Measurements from ENCODE around the gene IGF2R. TPM values are rescaled to one million over a fixed set of nuclear protein-coding genes. Genes with fewer than 3 reads are reported as not detected.

The IGF2R gene
- total and polyA plus RNA-seq, 2 donors from 2014 or later, result 23.7 to 88.6 TPM

DNA sequence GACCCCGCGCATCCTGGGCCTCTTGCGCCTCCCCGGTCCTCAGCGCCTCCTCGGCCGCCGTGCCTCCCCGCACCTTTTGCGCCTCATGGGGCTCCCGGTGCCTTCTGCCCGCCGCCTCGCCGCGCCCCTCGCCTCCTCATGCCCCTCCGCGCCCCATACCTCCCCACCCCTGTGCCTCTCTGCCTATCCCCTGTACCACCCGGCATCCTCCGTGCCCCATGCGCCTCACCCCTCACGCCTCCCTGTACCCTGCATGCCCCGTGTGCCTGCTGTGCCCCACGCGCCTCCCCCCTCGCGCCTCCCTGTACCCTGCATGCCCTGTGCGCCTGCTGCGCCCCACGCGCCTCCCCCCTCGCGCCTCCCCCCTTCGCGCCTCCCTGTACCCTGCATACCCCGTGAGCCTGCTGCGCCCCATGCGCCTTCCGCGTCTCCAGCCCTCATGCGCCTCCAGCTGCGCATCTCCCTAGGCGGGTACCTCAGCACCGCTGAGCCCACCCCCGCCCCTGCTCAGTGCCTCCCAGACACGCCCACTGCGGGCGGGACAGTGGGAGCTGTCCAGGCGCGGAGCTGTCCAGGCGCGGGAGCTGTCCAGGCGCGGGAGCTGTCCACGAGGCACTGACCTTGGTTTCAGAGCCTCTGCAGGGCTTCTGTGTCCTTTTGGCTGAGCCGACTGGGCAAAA is 37.1 kb downstream of the IGF2R start:
- Histone ChIP-seq H3K4me1 (ENCODE audit: control insufficient read depth in 2 of 3, insufficient read depth in 2 of 3, low read depth in 1 of 3, low read length in 3 of 3) (peaks cover 0 to 17% (median 5%) of the 10 kb centered on the region in 3 donors), H3K4me3 (ENCODE audit: low read length in 3 of 3) (no peak overlapping the region)
- no peak for FAIRE-seq

DNA sequence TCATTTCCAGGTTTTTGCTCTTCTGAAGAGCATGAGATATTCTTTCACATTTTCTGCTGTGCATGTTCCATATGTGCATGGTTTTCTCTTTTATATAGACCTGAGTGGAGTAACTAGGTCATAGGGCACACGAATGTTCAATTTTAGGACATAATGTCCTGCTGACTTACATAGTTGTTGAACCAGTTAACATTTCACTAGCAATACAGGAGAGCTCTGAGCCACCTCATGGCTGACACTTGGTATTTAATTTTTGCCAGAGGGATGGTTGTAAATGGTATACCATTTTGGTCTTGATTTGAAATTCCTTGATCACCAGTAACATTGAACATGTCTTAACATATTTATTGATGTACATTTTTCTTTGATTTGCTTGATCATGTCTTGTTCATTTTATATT is 38.3 kb downstream of the IGF2R start:
- FAIRE-seq, result no peak
- intact Hi-C loops (cut with DNase I), result no loop called here
- Histone ChIP-seq H3K36me3 (ENCODE audit: control insufficient read depth in 2 of 3, insufficient read depth in 3 of 3, low read length in 3 of 3) (peaks cover 7 to 15% (median 15%) of the 10 kb centered on the region in 3 donors), H3K4me3 (ENCODE audit: low read length in 3 of 3) (no peak overlapping the region), H3K9me3 (ENCODE audit: control insufficient read depth in 2 of 3, insufficient read depth in 1 of 3, low read length in 3 of 3) (no peaks in the 10 kb centered on the region), H3K4me1 (ENCODE audit: control insufficient read depth in 2 of 3, insufficient read depth in 2 of 3, low read depth in 1 of 3, low read length in 3 of 3) (peaks cover 0 to 17% (median 5%) of the 10 kb centered on the region in 3 donors), H3K27ac (ENCODE audit: low read depth in 2 of 2, low read length in 2 of 2) (peak overlapping the region in 1 of 2 donors; percentile 52), H3K27me3 (ENCODE audit: control insufficient read depth, insufficient read depth, low read length) (no peaks in the 10 kb centered on the region), H3K9ac (ENCODE audit: low read length in 3 of 3) (no peak overlapping the region)
- TF ChIP-seq, protein P1, sequence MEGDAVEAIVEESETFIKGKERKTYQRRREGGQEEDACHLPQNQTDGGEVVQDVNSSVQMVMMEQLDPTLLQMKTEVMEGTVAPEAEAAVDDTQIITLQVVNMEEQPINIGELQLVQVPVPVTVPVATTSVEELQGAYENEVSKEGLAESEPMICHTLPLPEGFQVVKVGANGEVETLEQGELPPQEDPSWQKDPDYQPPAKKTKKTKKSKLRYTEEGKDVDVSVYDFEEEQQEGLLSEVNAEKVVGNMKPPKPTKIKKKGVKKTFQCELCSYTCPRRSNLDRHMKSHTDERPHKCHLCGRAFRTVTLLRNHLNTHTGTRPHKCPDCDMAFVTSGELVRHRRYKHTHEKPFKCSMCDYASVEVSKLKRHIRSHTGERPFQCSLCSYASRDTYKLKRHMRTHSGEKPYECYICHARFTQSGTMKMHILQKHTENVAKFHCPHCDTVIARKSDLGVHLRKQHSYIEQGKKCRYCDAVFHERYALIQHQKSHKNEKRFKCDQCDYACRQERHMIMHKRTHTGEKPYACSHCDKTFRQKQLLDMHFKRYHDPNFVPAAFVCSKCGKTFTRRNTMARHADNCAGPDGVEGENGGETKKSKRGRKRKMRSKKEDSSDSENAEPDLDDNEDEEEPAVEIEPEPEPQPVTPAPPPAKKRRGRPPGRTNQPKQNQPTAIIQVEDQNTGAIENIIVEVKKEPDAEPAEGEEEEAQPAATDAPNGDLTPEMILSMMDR (IDR thresholded peaks at IDR 0.05; ENCODE audit: borderline replicate concordance, extremely low read depth, insufficient read depth), result no peak
- DNase-seq, result no peak

More for the DNA sequence above, 37.1 kb downstream of the IGF2R start:
- Histone ChIP-seq H3K27ac (ENCODE audit: low read depth in 2 of 2, low read length in 2 of 2) (no peak overlapping the region), H3K9me3 (ENCODE audit: control insufficient read depth in 2 of 3, insufficient read depth in 1 of 3, low read length in 3 of 3) (no peaks in the 10 kb centered on the region), H3K36me3 (ENCODE audit: control insufficient read depth in 2 of 3, insufficient read depth in 3 of 3, low read length in 3 of 3) (peaks cover 0 to 5% (median 4%) of the 10 kb centered on the region in 3 donors), H3K27me3 (ENCODE audit: control insufficient read depth, insufficient read depth, low read length) (no peaks in the 10 kb centered on the region), H3K9ac (ENCODE audit: low read length in 3 of 3) (no peak overlapping the region)
- TF ChIP-seq, protein P1 (IDR thresholded peaks at IDR 0.05; ENCODE audit: borderline replicate concordance, extremely low read depth, insufficient read depth), result no peak
- intact Hi-C loops (cut with DNase I), result no loop called here
- peak; percentile 78 to 90 (median 84) for DNase-seq

DNA sequence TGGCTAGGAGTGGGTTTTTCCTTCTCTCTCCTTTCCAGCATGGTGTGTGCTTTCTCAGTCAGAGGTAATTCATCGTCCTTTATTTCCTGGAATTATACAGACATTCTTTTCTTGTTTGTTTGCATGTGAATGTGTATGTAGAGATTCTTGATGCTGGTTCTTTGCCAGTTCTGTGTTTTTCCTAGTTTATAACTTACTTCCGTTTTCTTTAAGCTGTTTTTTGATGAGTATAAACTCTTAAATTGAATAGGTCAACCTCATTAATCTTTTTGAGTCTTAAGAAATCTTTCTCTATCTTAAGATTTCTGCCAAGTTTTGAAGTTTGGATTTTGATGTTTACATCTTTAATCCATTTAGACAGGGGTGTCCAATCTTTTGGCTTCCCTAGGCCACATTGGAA is 38.7 kb downstream of the IGF2R start:
- Histone ChIP-seq H3K9ac (ENCODE audit: low read length in 3 of 3) (no peak overlapping the region), H3K36me3 (ENCODE audit: control insufficient read depth in 2 of 3, insufficient read depth in 3 of 3, low read length in 3 of 3) (peaks cover 7 to 15% (median 15%) of the 10 kb centered on the region in 3 donors), H3K9me3 (ENCODE audit: control insufficient read depth in 2 of 3, insufficient read depth in 1 of 3, low read length in 3 of 3) (no peaks in the 10 kb centered on the region), H3K27me3 (ENCODE audit: control insufficient read depth, insufficient read depth, low read length) (no peaks in the 10 kb centered on the region), H3K4me3 (ENCODE audit: low read length in 3 of 3) (no peak overlapping the region), H3K4me1 (ENCODE audit: control insufficient read depth in 2 of 3, insufficient read depth in 2 of 3, low read depth in 1 of 3, low read length in 3 of 3) (peaks cover 0 to 17% (median 5%) of the 10 kb centered on the region in 3 donors), H3K27ac (ENCODE audit: low read depth in 2 of 2, low read length in 2 of 2) (peak overlapping the region in 1 of 2 donors; percentile 52)
- TF ChIP-seq, protein P1 (IDR thresholded peaks at IDR 0.05; ENCODE audit: borderline replicate concordance, extremely low read depth, insufficient read depth), result no peak
- intact Hi-C loops (cut with DNase I), result no loop called here
- peak in 1 of 5 donors; percentile 37 for DNase-seq
- FAIRE-seq, result no peak

Data from kidney (tissue), 14 donors.